ENCODE results near the gene DDB1.

GRCh38 chr11:61256710-61257482 is 76.0 kb downstream of the DDB1 start:
- TF ChIP-seq POLR2A (IDR thresholded peaks at IDR 0.05; ENCODE audit: extremely low read depth, insufficient read length): no peak
- TF ChIP-seq, protein P1, sequence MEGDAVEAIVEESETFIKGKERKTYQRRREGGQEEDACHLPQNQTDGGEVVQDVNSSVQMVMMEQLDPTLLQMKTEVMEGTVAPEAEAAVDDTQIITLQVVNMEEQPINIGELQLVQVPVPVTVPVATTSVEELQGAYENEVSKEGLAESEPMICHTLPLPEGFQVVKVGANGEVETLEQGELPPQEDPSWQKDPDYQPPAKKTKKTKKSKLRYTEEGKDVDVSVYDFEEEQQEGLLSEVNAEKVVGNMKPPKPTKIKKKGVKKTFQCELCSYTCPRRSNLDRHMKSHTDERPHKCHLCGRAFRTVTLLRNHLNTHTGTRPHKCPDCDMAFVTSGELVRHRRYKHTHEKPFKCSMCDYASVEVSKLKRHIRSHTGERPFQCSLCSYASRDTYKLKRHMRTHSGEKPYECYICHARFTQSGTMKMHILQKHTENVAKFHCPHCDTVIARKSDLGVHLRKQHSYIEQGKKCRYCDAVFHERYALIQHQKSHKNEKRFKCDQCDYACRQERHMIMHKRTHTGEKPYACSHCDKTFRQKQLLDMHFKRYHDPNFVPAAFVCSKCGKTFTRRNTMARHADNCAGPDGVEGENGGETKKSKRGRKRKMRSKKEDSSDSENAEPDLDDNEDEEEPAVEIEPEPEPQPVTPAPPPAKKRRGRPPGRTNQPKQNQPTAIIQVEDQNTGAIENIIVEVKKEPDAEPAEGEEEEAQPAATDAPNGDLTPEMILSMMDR (IDR thresholded peaks at IDR 0.05; ENCODE audit: low read depth, low read length): no peak

Measured in NB4 (cell line).